K562 (cell line): Measurements from ENCODE around the gene KRABD2.

Source experiments
- CTCF ChIP-seq, 3 experiments: IDR thresholded peaks in 2 of 3; conservative IDR thresholded peaks in 1 of 3; 2 replicates each; pipeline ENCODE4 v1.5.1; 2011 to 2012; ENCODE audit warnings: low read length in 3 of 3, mild to moderate bottlenecking in 3 of 3, control low read depth in 2 of 3, improper control_type of control experiment in 1 of 3, inconsistent platforms in 1 of 3, low read depth in 1 of 3, mixed read lengths in 1 of 3, moderate library complexity in 1 of 3; ENCODE audit not compliant: insufficient read depth in 2 of 3
- NONO ChIP-seq, 2 experiments: fragments of 200-400 bp in 1 of 2; fragments of 450-650 bp in 1 of 2; formaldehyde crosslinking in 1 of 2; IDR thresholded peaks; 2 replicates each; pipeline ENCODE4 v1.6.1; 2017; ENCODE audit warnings: low read depth in 2 of 2, mild to moderate bottlenecking in 2 of 2, moderate library complexity in 2 of 2, low read length in 1 of 2
- PBX2 ChIP-seq, 2 experiments: IDR thresholded peaks in 1 of 2; conservative IDR thresholded peaks in 1 of 2; 2 replicates each; pipeline ENCODE4 v1.6.1; 2016; ENCODE audit warnings: low read depth in 2 of 2, mild to moderate bottlenecking in 1 of 2, missing compliant biosample characterization in 1 of 2, missing genetic modification characterization in 1 of 2, moderate library complexity in 1 of 2
- ZKSCAN1 ChIP-seq: fragments of 150-350 bp; IDR thresholded peaks from 2 replicates; pipeline ENCODE4 v1.6.1; 2016; ENCODE audit warnings: low read depth, low read length
- ZMIZ1 ChIP-seq, 2 experiments: fragments of 150-350 bp in 1 of 2; IDR thresholded peaks; 2 replicates each; pipeline ENCODE4 v1.6.1; 2012 to 2016; ENCODE audit warnings: low read depth in 2 of 2, low read length in 2 of 2, mild to moderate bottlenecking in 1 of 2, moderate library complexity in 1 of 2

The KRABD2 gene

GRCh38 chr17:8409966-8410882 lies 33.7 kb upstream of the KRABD2 start (continued):
- peak; percentile 65 to 89 (median 77) for TF ChIP-seq CTCF (IDR thresholded peaks at IDR 0.05 in 2 of 3, conservative IDR thresholded peaks at IDR 0.05 in 1 of 3; ENCODE audit: insufficient read depth in 2 of 3, low read depth in 1 of 3, low read length in 3 of 3)
- TF ChIP-seq NONO (IDR thresholded peaks at IDR 0.05; ENCODE audit: low read depth in 2 of 2, low read length in 1 of 2) = no peak
- peak; percentile 55; the same call in 1 of the 2 replicates for TF ChIP-seq ZKSCAN1
- TF ChIP-seq ZMIZ1 (IDR thresholded peaks at IDR 0.05; ENCODE audit: low read depth in 2 of 2, low read length in 2 of 2) = no peak
- TF ChIP-seq PBX2 (CRISPR knock-in tag; IDR thresholded peaks at IDR 0.05; ENCODE audit: low read depth) = no peak
- TF ChIP-seq PBX2 (tag; conservative IDR thresholded peaks at IDR 0.05; ENCODE audit: low read depth) = no peak
